H1 (cell line): ENCODE results near the gene RYR3. TPM values are rescaled to one million over a fixed set of nuclear protein-coding genes. Genes with fewer than 3 reads are reported as not detected.

Source experiments
- CTCF ChIA-PET: fragments of 300-600 bp; sonication (Branson Sonifier 250); formaldehyde crosslinking; loops from one replicate; lab custom pipeline; 2021; ENCODE audit not compliant: partially characterized antibody; lab: Charles Lee
- POLR2A ChIA-PET: fragments of 300-600 bp; sonication (Branson Sonifier 250); formaldehyde crosslinking; loops from one replicate; lab custom pipeline; 2021; ENCODE audit warnings: inconsistent platforms; ENCODE audit not compliant: partially characterized antibody; lab: Charles Lee
- DNase-seq, 2 experiments: peaks; one replicate each; pipeline versions ENCODE4 v3.0.0 to v3.0.0-alpha.2; 2010 to 2022; ENCODE audit warnings: low spot score in 2 of 2, low read depth in 1 of 2, mixed read lengths in 1 of 2
- FAIRE-seq: peaks from 2 replicates; lab custom pipeline; 2011; peaks lifted over from hg19 to GRCh38; lab: Jason Lieb, UNC
- H2AFZ ChIP-seq: 2 replicates; pipeline ENCODE4 v1.8.1; 2012; ENCODE audit warnings: low read length, inconsistent platforms
- H2AK5ac ChIP-seq: 2 replicates; pipeline ENCODE4 v1.6.1; 2013; ENCODE audit warnings: low read depth, low read length
- H2BK120ac ChIP-seq: replicated peaks from 2 replicates; pipeline ENCODE3; 2013; ENCODE audit warnings: low read depth, low read length, inconsistent platforms
- H2BK12ac ChIP-seq: 2 replicates; pipeline ENCODE4 v1.6.1; 2013; ENCODE audit warnings: low read depth, low read length
- H2BK15ac ChIP-seq: 2 replicates; pipeline ENCODE4 v1.6.1; 2013; ENCODE audit warnings: low read length
- H2BK20ac ChIP-seq: 2 replicates; pipeline ENCODE4 v1.6.1; 2013; ENCODE audit warnings: low read length
- H2BK5ac ChIP-seq: 2 replicates; pipeline ENCODE4 v1.6.1; 2013; ENCODE audit warnings: low read depth, low read length
- H3K14ac ChIP-seq: 2 replicates; pipeline ENCODE4 v1.6.1; 2013; ENCODE audit warnings: inconsistent platforms; ENCODE audit not compliant: insufficient read length
- H3K18ac ChIP-seq: 2 replicates; pipeline ENCODE4 v1.6.1; 2013; ENCODE audit warnings: low read length; ENCODE audit errors: extremely low read depth
- H3K23ac ChIP-seq: 2 replicates; pipeline ENCODE4 v1.6.1; 2013; ENCODE audit warnings: inconsistent platforms; ENCODE audit not compliant: insufficient read length
- H3K23me2 ChIP-seq: 2 replicates; pipeline ENCODE4 v1.6.1; 2013; ENCODE audit warnings: low read depth, low read length
- H3K27ac ChIP-seq: 2 replicates; pipeline ENCODE4 v1.6.1; 2011; ENCODE audit warnings: low read depth, low read length, inconsistent platforms
- H3K27me3 ChIP-seq, 4 experiments: replicated peaks in 1 of 4; 1 replicate in 1 of 4; 2 replicates in 3 of 4; pipeline versions ENCODE4 v1.6.1 to v1.8.1; 2011 to 2013; ENCODE audit warnings: low read length in 3 of 4, mild to moderate bottlenecking in 3 of 4, inconsistent platforms in 2 of 4, mixed read lengths in 2 of 4, moderate library complexity in 1 of 4; ENCODE audit not compliant: control insufficient read depth in 3 of 4, insufficient read depth in 3 of 4; ENCODE audit errors: extremely low read depth in 1 of 4
- H3K36me3 ChIP-seq, 4 experiments: 2 replicates each; pipeline versions ENCODE4 v1.6.1 to v1.8.1; 2011 to 2013; ENCODE audit warnings: mild to moderate bottlenecking in 4 of 4, low read length in 3 of 4, moderate library complexity in 2 of 4, control low read depth in 1 of 4, inconsistent platforms in 1 of 4; ENCODE audit not compliant: insufficient read depth in 4 of 4, control insufficient read depth in 2 of 4
- H3K4ac ChIP-seq: replicated peaks from 2 replicates; pipeline ENCODE3; 2013; ENCODE audit warnings: low read length, low read depth, mixed read lengths, inconsistent platforms; ENCODE audit not compliant: insufficient read length
- H3K4me1 ChIP-seq, 4 experiments: replicated peaks in 1 of 4; 1 replicate in 1 of 4; 2 replicates in 3 of 4; pipeline versions ENCODE4 v1.6.1 to v1.8.1; 2011 to 2013; ENCODE audit warnings: low read length in 3 of 4, inconsistent platforms in 2 of 4, mixed read lengths in 1 of 4; ENCODE audit not compliant: insufficient read depth in 4 of 4, control insufficient read depth in 3 of 4
- H3K4me2 ChIP-seq, 2 experiments: 2 replicates each; pipeline versions ENCODE4 v1.6.1 to v1.8.1; 2011 to 2013; ENCODE audit warnings: low read depth in 2 of 2, low read length in 2 of 2, control low read depth in 1 of 2, inconsistent platforms in 1 of 2, mild to moderate bottlenecking in 1 of 2; ENCODE audit not compliant: insufficient read depth in 1 of 2
- H3K4me3 ChIP-seq, 4 experiments: fragments of 200-600, 300-600 bp in 1 of 4; sonication (generic), shearing (Covaris generic), sonication (Bioruptor Twin) in 1 of 4; 2 replicates each; pipeline versions ENCODE4 v1.5.1 to v1.8.1; 2011 to 2016; ENCODE audit warnings: low read length in 4 of 4, low read depth in 3 of 4, control low read depth in 2 of 4, inconsistent platforms in 2 of 4, mild to moderate bottlenecking in 2 of 4, mixed read lengths in 1 of 4, moderate library complexity in 1 of 4; ENCODE audit not compliant: insufficient read depth in 2 of 4; ENCODE audit errors: extremely low read depth in 1 of 4
- H3K56ac ChIP-seq: replicated peaks from 2 replicates; pipeline ENCODE3; 2013; ENCODE audit warnings: low read depth, mild to moderate bottlenecking, mixed read lengths, low read length, inconsistent platforms; ENCODE audit not compliant: insufficient read length
- H3K79me1 ChIP-seq: 2 replicates; pipeline ENCODE4 v1.6.1; 2013; ENCODE audit warnings: low read depth, low read length, control low read depth
- H3K79me2 ChIP-seq, 2 experiments: 2 replicates each; pipeline versions ENCODE4 v1.6.1 to v1.8.1; 2012 to 2013; ENCODE audit warnings: low read length in 2 of 2, mild to moderate bottlenecking in 2 of 2, inconsistent platforms in 1 of 2; ENCODE audit not compliant: insufficient read depth in 2 of 2, control insufficient read depth in 1 of 2
- H3K9ac ChIP-seq, 4 experiments: replicated peaks in 1 of 4; 1 replicate in 1 of 4; 2 replicates in 3 of 4; pipeline versions ENCODE4 v1.6.1 to v1.8.1; 2011 to 2013; ENCODE audit warnings: low read depth in 3 of 4, low read length in 3 of 4, control low read depth in 2 of 4, mild to moderate bottlenecking in 2 of 4, moderate library complexity in 2 of 4, inconsistent platforms in 1 of 4; ENCODE audit errors: extremely low read depth in 1 of 4
- H3K9me3 ChIP-seq, 2 experiments: 2 replicates each; pipeline versions ENCODE4 v1.6.1 to v1.8.1; 2012 to 2013; ENCODE audit warnings: mild to moderate bottlenecking in 2 of 2, moderate library complexity in 2 of 2, control low read depth in 1 of 2, inconsistent platforms in 1 of 2, low read depth in 1 of 2, low read length in 1 of 2, mixed read lengths in 1 of 2; ENCODE audit not compliant: insufficient read depth in 2 of 2
- H4K20me1 ChIP-seq, 2 experiments: replicated peaks in 1 of 2; 2 replicates each; pipeline versions ENCODE3 to v1.8.1; 2011 to 2013; ENCODE audit warnings: inconsistent platforms in 2 of 2, low read length in 2 of 2, mild to moderate bottlenecking in 1 of 2; ENCODE audit not compliant: insufficient read depth in 2 of 2, control insufficient read depth in 1 of 2
- H4K5ac ChIP-seq: 2 replicates; pipeline ENCODE4 v1.6.1; 2013; ENCODE audit warnings: low read length, low read depth, mixed read lengths, inconsistent platforms; ENCODE audit not compliant: insufficient read length
- H4K8ac ChIP-seq: 2 replicates; pipeline ENCODE4 v1.8.0; 2013; ENCODE audit warnings: mild to moderate bottlenecking, moderate library complexity, low read length, inconsistent platforms; ENCODE audit not compliant: insufficient read depth; ENCODE audit errors: extremely low read depth
- H4K91ac ChIP-seq: replicated peaks from 2 replicates; pipeline ENCODE3; 2013; ENCODE audit warnings: low read length, mixed read lengths, inconsistent platforms; ENCODE audit not compliant: insufficient read length
- CHD2 ChIP-seq: IDR thresholded peaks from 2 replicates; pipeline ENCODE4 v1.6.1; 2012; ENCODE audit warnings: low read length, improper control_type of control experiment
- CREB1 ChIP-seq: IDR thresholded peaks from 2 replicates; pipeline ENCODE4 v1.6.1; 2012; ENCODE audit warnings: inconsistent platforms
- EGR1 ChIP-seq: IDR thresholded peaks from 2 replicates; pipeline ENCODE4 v1.6.1; 2011; ENCODE audit warnings: low read depth, low read length, borderline replicate concordance
- MAFK ChIP-seq: IDR thresholded peaks from 2 replicates; pipeline ENCODE4 v1.6.1; 2012; ENCODE audit warnings: low read depth, mild to moderate bottlenecking, improper control_type of control experiment, low read length
- PHF8 ChIP-seq: fragments of 200-600 bp; sonication (generic); conservative IDR thresholded peaks from 2 replicates; pipeline ENCODE4 v1.7.1; 2012; ENCODE audit warnings: low read depth, mild to moderate bottlenecking, inconsistent platforms, low read length, moderate library complexity
- POU5F1 ChIP-seq: IDR thresholded peaks from 2 replicates; pipeline ENCODE4 v1.6.1; 2011; ENCODE audit warnings: low read depth, mild to moderate bottlenecking, low read length, moderate library complexity
- RAD21 ChIP-seq, 2 experiments: IDR thresholded peaks in 1 of 2; conservative IDR thresholded peaks in 1 of 2; 2 replicates each; pipeline ENCODE4 v1.6.1; 2011; ENCODE audit warnings: low read depth in 2 of 2, low read length in 2 of 2, improper control_type of control experiment in 1 of 2, inconsistent platforms in 1 of 2, mild to moderate bottlenecking in 1 of 2, moderate library complexity in 1 of 2
- RBBP5 ChIP-seq: IDR thresholded peaks from 2 replicates; pipeline ENCODE4 v1.7.1; 2012; ENCODE audit warnings: low read depth, mild to moderate bottlenecking, inconsistent platforms, low read length, moderate library complexity, borderline replicate concordance
- RXRA ChIP-seq: IDR thresholded peaks from 2 replicates; pipeline ENCODE4 v1.6.1; 2011; ENCODE audit warnings: low read depth, mild to moderate bottlenecking, low read length, moderate library complexity; ENCODE audit not compliant: insufficient read depth
- SIN3A ChIP-seq, 2 experiments: IDR thresholded peaks in 1 of 2; conservative IDR thresholded peaks in 1 of 2; 2 replicates each; pipeline ENCODE4 v1.6.1; 2011 to 2012; ENCODE audit warnings: low read length in 2 of 2, improper control_type of control experiment in 1 of 2, low read depth in 1 of 2, mild to moderate bottlenecking in 1 of 2
- TEAD4 ChIP-seq: IDR thresholded peaks from 2 replicates; pipeline ENCODE4 v1.6.1; 2012; ENCODE audit warnings: low read depth, low read length, inconsistent platforms, mixed read lengths
- YY1 ChIP-seq: IDR thresholded peaks from 2 replicates; pipeline ENCODE4 v1.6.1; 2011; ENCODE audit warnings: low read depth, mild to moderate bottlenecking, low read length
- WGBS, 2 experiments: shearing (Covaris generic) in 1 of 2; methylation state at CpG; one replicate each; pipeline versions ENCODE4 v1.1.6 to v1.1.7; 2013 to 2015; ENCODE audit warnings: low lambda C conversion rate in 2 of 2, mixed read lengths in 2 of 2, inconsistent platforms in 1 of 2, low coverage in 1 of 2, missing lambda C conversion rate in 1 of 2; ENCODE audit not compliant: insufficient replicate concordance in 2 of 2, insufficient coverage in 1 of 2, insufficient read length in 1 of 2; ENCODE audit errors: extremely low coverage in 1 of 2, missing lambda C conversion rate in 1 of 2; 5-methylcytosine and 5-hydroxymethylcytosine counted together
- polyA plus RNA-seq, 7 experiments: library from polyadenylated mRNA; depleted of rRNA in 3 of 7; stranded (reverse) in 5 of 7; unstranded in 2 of 7; fragments of >200 nt in 5 of 7; fragments of 200-250 nt in 2 of 7; gene quantifications; 1 replicate in 5 of 7; 2 replicates in 1 of 7; 4 replicates in 1 of 7; pipeline versions ENCODE4 v1.2.1 to v1.2.3, GENCODE V29; 2011 to 2013; ENCODE audit warnings: missing spikeins in 2 of 7, mixed read lengths in 2 of 7
- total RNA-seq: library from RNA; stranded (reverse); fragmentation: NEBNext Ultra II Directional; extraction: Animal tissue kit (Norgen Biotek cat#: 25700); gene quantifications from 2 replicates; pipeline ENCODE4 v1.2.1, GENCODE V29; 2021
- TF ChIP-seq, protein P1 (sequence below): IDR thresholded peaks from 2 replicates; pipeline ENCODE4 v1.6.1; 2012; ENCODE audit warnings: low read length, inconsistent platforms

Gene RYR3
- total and polyA plus RNA-seq, 2 of the 8 experiments (the other 6 are each of a cell fraction or from before 2014, with no cell fraction given): 0.33 to 3.4 TPM

DNA sequence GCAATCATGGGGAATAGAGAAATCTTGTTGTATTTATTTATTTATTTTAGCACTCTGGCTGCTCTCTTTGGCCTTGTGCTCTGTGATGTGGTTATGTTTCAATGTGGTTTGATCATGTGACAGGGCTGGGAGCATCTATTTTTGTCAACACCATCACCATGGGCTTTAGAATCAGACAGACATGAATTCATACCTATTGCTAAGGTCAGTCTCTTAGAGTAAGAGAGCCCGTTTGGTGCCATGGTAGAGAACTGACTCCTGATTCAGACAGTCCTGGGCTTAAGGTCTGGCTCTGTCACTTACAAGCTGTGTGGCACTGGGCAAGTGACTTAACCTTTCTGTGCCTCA lies 157.0 kb downstream of the RYR3 start:
- ChIA-PET POLR2A (no interaction called here), CTCF (interaction anchor here (0.5 to 1.0 kb wide), 2 partner anchors 25 to 28 kb away, joined by 3 read pairs; no protein-coding TSS in a partner anchor)
- H3K4ac ChIP-seq: no peak overlapping the region
- no peak overlapping the region for H3K56ac ChIP-seq
- H2BK20ac ChIP-seq: no peak overlapping the region
- peaks cover 0 to 3% (median 2%) of the 10 kb centered on the region in 4 experiments; a peak in 2 of 7 replicates for H3K4me1 ChIP-seq
- H3K4me2 ChIP-seq: no peak overlapping the region
- H2BK5ac ChIP-seq: no peak overlapping the region
- no peak overlapping the region for H4K5ac ChIP-seq
- no peak overlapping the region for H3K18ac ChIP-seq
- no peak overlapping the region for H2BK120ac ChIP-seq
- H3K4me3 ChIP-seq: no peak overlapping the region
- no peak overlapping the region for H4K91ac ChIP-seq
- FAIRE-seq (no peak), DNase-seq (no peak)
- 79% methylated on average over 1 of the region's 1 CpG; no CpG with 5 or more reads in 1 of the 2 experiments for WGBS, 2 experiments
- no peaks in the 10 kb centered on the region for H3K9me3 ChIP-seq
- no peak overlapping the region for H2AK5ac ChIP-seq
- H2BK12ac ChIP-seq: no peak overlapping the region
- no peaks in the 10 kb centered on the region for H4K20me1 ChIP-seq
- no peaks in the 10 kb centered on the region for H3K23me2 ChIP-seq
- H3K27ac ChIP-seq: no peak overlapping the region
- no peak overlapping the region for H4K8ac ChIP-seq
- no peak overlapping the region for H3K14ac ChIP-seq
- no peaks in the 10 kb centered on the region for H3K79me1 ChIP-seq
- H3K27me3 ChIP-seq: peaks cover 0 to 7% (median 2%) of the 10 kb centered on the region in 4 experiments; a peak in 3 of 7 replicates
- H3K79me2 ChIP-seq: no peaks in the 10 kb centered on the region
- no peak overlapping the region for H2BK15ac ChIP-seq
- H2AFZ ChIP-seq: no peak overlapping the region
- no peaks in the 10 kb centered on the region for H3K36me3 ChIP-seq
- no peak overlapping the region for H3K9ac ChIP-seq
- H3K23ac ChIP-seq: no peak overlapping the region
- TF ChIP-seq TEAD4 (no peak), PHF8 (no peak), RXRA (no peak), CHD2 (no peak), EGR1 (no peak), MAFK (no peak), CREB1 (no peak), RBBP5 (no peak), POU5F1 (no peak), SIN3A (conservative IDR thresholded peaks at IDR 0.05 in 1 of 2, IDR thresholded peaks at IDR 0.05 in 1 of 2; ENCODE audit: low read depth in 1 of 2, low read length in 2 of 2) (no peak), RAD21 (IDR thresholded peaks at IDR 0.05 in 1 of 2, conservative IDR thresholded peaks at IDR 0.05 in 1 of 2; ENCODE audit: low read depth in 2 of 2, low read length in 2 of 2) (no peak), YY1 (no peak)
- TF ChIP-seq, protein P1, sequence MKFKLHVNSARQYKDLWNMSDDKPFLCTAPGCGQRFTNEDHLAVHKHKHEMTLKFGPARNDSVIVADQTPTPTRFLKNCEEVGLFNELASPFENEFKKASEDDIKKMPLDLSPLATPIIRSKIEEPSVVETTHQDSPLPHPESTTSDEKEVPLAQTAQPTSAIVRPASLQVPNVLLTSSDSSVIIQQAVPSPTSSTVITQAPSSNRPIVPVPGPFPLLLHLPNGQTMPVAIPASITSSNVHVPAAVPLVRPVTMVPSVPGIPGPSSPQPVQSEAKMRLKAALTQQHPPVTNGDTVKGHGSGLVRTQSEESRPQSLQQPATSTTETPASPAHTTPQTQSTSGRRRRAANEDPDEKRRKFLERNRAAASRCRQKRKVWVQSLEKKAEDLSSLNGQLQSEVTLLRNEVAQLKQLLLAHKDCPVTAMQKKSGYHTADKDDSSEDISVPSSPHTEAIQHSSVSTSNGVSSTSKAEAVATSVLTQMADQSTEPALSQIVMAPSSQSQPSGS: no peak
